ENCODE results near the gene NR6A1.

DNA sequence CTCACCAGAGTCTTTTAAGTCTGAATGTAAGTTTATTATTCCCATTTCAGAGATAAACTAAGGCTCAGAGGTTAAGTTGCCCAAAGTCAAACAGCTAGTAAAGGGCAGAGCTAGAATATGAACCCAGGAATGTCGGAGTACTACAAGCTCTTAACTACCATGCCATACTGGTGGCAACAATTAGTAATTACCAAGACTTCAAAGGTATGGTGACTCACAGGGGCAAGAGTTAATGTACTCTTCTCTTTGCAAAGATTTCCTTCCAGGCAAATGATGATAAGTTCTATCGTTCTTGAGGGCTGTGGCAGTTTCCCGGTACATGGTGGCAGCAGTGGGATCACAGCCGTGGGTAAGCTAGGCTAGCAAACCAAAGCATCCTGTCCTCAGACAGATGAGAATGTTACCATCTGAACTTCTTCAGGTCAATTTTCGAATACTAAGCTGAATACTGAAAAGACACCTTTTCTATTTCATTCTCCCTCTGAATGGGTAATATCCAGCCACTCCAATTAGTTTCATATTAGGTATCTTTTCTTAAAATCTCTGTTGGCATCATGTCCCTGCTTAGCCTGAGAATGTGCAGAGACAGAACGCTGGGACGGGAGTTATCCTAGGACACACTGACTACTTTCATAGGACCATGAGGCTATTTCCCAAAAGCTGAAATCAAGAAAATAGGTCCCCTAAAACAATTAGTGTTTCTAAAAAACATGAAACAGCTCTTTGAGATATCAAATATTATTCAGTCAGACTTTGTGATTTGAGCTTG is 147.0 kb downstream of the NR6A1 start:
- TF ChIP-seq, protein P1, sequence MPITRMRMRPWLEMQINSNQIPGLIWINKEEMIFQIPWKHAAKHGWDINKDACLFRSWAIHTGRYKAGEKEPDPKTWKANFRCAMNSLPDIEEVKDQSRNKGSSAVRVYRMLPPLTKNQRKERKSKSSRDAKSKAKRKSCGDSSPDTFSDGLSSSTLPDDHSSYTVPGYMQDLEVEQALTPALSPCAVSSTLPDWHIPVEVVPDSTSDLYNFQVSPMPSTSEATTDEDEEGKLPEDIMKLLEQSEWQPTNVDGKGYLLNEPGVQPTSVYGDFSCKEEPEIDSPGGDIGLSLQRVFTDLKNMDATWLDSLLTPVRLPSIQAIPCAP (CRISPR knock-in tag; IDR thresholded peaks at IDR 0.05): no peak
- no peak for TF ChIP-seq RELA (CRISPR knock-in tag; IDR thresholded peaks at IDR 0.05; ENCODE audit: borderline replicate concordance)
- no peak for TF ChIP-seq NFYB (CRISPR knock-in tag; conservative IDR thresholded peaks at IDR 0.05; ENCODE audit: low read depth)
- TF ChIP-seq, protein P2, sequence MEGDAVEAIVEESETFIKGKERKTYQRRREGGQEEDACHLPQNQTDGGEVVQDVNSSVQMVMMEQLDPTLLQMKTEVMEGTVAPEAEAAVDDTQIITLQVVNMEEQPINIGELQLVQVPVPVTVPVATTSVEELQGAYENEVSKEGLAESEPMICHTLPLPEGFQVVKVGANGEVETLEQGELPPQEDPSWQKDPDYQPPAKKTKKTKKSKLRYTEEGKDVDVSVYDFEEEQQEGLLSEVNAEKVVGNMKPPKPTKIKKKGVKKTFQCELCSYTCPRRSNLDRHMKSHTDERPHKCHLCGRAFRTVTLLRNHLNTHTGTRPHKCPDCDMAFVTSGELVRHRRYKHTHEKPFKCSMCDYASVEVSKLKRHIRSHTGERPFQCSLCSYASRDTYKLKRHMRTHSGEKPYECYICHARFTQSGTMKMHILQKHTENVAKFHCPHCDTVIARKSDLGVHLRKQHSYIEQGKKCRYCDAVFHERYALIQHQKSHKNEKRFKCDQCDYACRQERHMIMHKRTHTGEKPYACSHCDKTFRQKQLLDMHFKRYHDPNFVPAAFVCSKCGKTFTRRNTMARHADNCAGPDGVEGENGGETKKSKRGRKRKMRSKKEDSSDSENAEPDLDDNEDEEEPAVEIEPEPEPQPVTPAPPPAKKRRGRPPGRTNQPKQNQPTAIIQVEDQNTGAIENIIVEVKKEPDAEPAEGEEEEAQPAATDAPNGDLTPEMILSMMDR (IDR thresholded peaks at IDR 0.05): no peak
- TF ChIP-seq NR2C2 (CRISPR knock-in tag; IDR thresholded peaks at IDR 0.05): no peak
- TF ChIP-seq ESRRA (CRISPR knock-in tag; IDR thresholded peaks at IDR 0.05; ENCODE audit: borderline replicate concordance): no peak
- TF ChIP-seq ETV6 (CRISPR knock-in tag; IDR thresholded peaks at IDR 0.05): no peak
- TF ChIP-seq MXD4 (CRISPR knock-in tag; IDR thresholded peaks at IDR 0.05; ENCODE audit: borderline replicate concordance): no peak
- TF ChIP-seq TP53 (CRISPR knock-in tag; IDR thresholded peaks at IDR 0.05): no peak
- no peak for TF ChIP-seq CREB1 (CRISPR knock-in tag; IDR thresholded peaks at IDR 0.05)
- no peak for TF ChIP-seq TEAD4 (CRISPR knock-in tag; IDR thresholded peaks at IDR 0.05)
- no peak for TF ChIP-seq FOXJ3 (CRISPR knock-in tag; IDR thresholded peaks at IDR 0.05; ENCODE audit: borderline replicate concordance)

Measured in WTC11 (cell line).